Endothelial cell of umbilical vein (primary cell): ENCODE measurements around the gene SPRYD4. TPM values are rescaled to one million over a fixed set of nuclear protein-coding genes. Genes with fewer than 3 reads are reported as not detected.
A peak's percentile ranks its signal among the peaks of the same experiment; 100 is the strongest.

Source experiments
- BruUV-seq: library from RNA; stranded (reverse); fragments of 400-500 nt; replicated peaks from 2 replicates; lab custom pipeline; 2021; lab: Mats Ljungman, UMichigan
- CTCF ChIA-PET: fragments of 300-600, 350-600 bp; sonication (Branson Sonifier 250); formaldehyde crosslinking; loops from one replicate; lab custom pipeline; 2021; ENCODE audit warnings: antibody characterized with exemption, inconsistent platforms; lab: Charles Lee
- POLR2A ChIA-PET: fragments of 300-600, 350-600 bp; sonication (Branson Sonifier 250); formaldehyde crosslinking; loops from one replicate; lab custom pipeline; 2021; ENCODE audit warnings: antibody characterized with exemption, inconsistent platforms; lab: Charles Lee
- DNase-seq: peaks from one replicate; pipeline ENCODE4 v3.0.0-alpha.2; 2011; ENCODE audit warnings: low read depth, low spot score
- FAIRE-seq: peaks from 2 replicates; lab custom pipeline; 2011; peaks lifted over from hg19 to GRCh38; lab: Jason Lieb, UNC
- H2AFZ ChIP-seq: 2 replicates; pipeline ENCODE4 v1.6.0; 2012; ENCODE audit warnings: low read depth, low read length, control low read depth, inconsistent platforms
- H3K27ac ChIP-seq: 2 replicates; pipeline ENCODE4 v1.5.1; 2011; ENCODE audit warnings: low read depth, mild to moderate bottlenecking, control low read depth, low read length, moderate library complexity; ENCODE audit not compliant: insufficient read depth
- H3K27me3 ChIP-seq, 2 experiments: 2 replicates each; pipeline versions ENCODE4 v1.6.0 to v1.6.1; 2011; ENCODE audit warnings: low read length in 2 of 2, mixed read lengths in 1 of 2; ENCODE audit not compliant: control insufficient read depth in 2 of 2, insufficient read depth in 2 of 2
- H3K36me3 ChIP-seq, 2 experiments: 2 replicates in 1 of 2; 3 replicates in 1 of 2; pipeline ENCODE4 v1.5.1; 2011; ENCODE audit warnings: low read length in 2 of 2, mild to moderate bottlenecking in 1 of 2, moderate library complexity in 1 of 2; ENCODE audit not compliant: control insufficient read depth in 2 of 2, insufficient read depth in 2 of 2; ENCODE audit errors: extremely low read depth in 1 of 2
- H3K4me1 ChIP-seq: 3 replicates; pipeline ENCODE4 v1.5.1; 2011; ENCODE audit warnings: mild to moderate bottlenecking, low read length; ENCODE audit not compliant: control insufficient read depth, insufficient read depth; ENCODE audit errors: extremely low read depth
- H3K4me2 ChIP-seq: 2 replicates; pipeline ENCODE4 v1.6.1; 2011; ENCODE audit warnings: low read length, control low read depth, mixed read lengths; ENCODE audit not compliant: insufficient read depth
- H3K4me3 ChIP-seq, 3 experiments: fragments of 200-600 bp in 1 of 3; sonication (generic), shearing (Covaris generic) in 1 of 3; replicated peaks in 1 of 3; 2 replicates each; pipeline ENCODE4 v1.5.1; 2011 to 2016; ENCODE audit warnings: control low read depth in 3 of 3, low read length in 3 of 3, mild to moderate bottlenecking in 2 of 3, inconsistent platforms in 1 of 3, low read depth in 1 of 3, moderate library complexity in 1 of 3; ENCODE audit not compliant: insufficient read depth in 1 of 3
- H3K79me2 ChIP-seq: 2 replicates; pipeline ENCODE4 v1.6.0; 2012; ENCODE audit warnings: low read length, inconsistent platforms; ENCODE audit not compliant: control insufficient read depth, insufficient read depth
- H3K9ac ChIP-seq: replicated peaks from 2 replicates; pipeline ENCODE3; 2011; ENCODE audit warnings: low read length, control low read depth; ENCODE audit not compliant: insufficient read depth; ENCODE audit errors: extremely low read depth
- H3K9me1 ChIP-seq: replicated peaks from 3 replicates; pipeline ENCODE4 v1.6.0; 2011; ENCODE audit warnings: mild to moderate bottlenecking, low read length; ENCODE audit not compliant: control insufficient read depth, insufficient read depth; ENCODE audit errors: extremely low read depth
- H3K9me3 ChIP-seq: replicated peaks from 2 replicates; pipeline ENCODE4 v1.5.1; 2012; ENCODE audit warnings: low read length, inconsistent platforms; ENCODE audit not compliant: control insufficient read depth, insufficient read depth
- H4K20me1 ChIP-seq: replicated peaks from 2 replicates; pipeline ENCODE3; 2011; ENCODE audit warnings: mild to moderate bottlenecking, low read length; ENCODE audit not compliant: control insufficient read depth, insufficient read depth; ENCODE audit errors: extremely low read depth
- EZH2 ChIP-seq: IDR thresholded peaks from 2 replicates; pipeline ENCODE4 v1.6.1; 2012; ENCODE audit warnings: borderline replicate concordance, low read depth, mild to moderate bottlenecking, moderate library complexity, low read length, inconsistent platforms; ENCODE audit not compliant: severe bottlenecking
- FOS ChIP-seq: IDR thresholded peaks from 2 replicates; pipeline ENCODE4 v1.6.1; 2011; ENCODE audit warnings: mild to moderate bottlenecking, low read length, moderate library complexity, borderline replicate concordance; ENCODE audit not compliant: insufficient read depth
- GATA2 ChIP-seq: IDR thresholded peaks from 2 replicates; pipeline ENCODE4 v1.7.0; 2011; ENCODE audit warnings: low read depth, mild to moderate bottlenecking, moderate library complexity, mixed read lengths, low read length; ENCODE audit not compliant: insufficient read length, insufficient read depth
- JUN ChIP-seq: IDR thresholded peaks from 2 replicates; pipeline ENCODE4 v1.6.1; 2011; ENCODE audit warnings: borderline replicate concordance, low read depth; ENCODE audit not compliant: insufficient read length, insufficient read depth
- MYC ChIP-seq: IDR thresholded peaks from one replicate; pipeline ENCODE4 v1.6.1; 2011; ENCODE audit warnings: mild to moderate bottlenecking, low read depth, low read length
- POLR2A ChIP-seq: IDR thresholded peaks from 2 replicates; pipeline ENCODE4 v1.6.1; 2012; ENCODE audit warnings: low read depth, mild to moderate bottlenecking, control low read depth, low read length
- POLR2AphosphoS5 ChIP-seq: IDR thresholded peaks from 2 replicates; pipeline ENCODE4 v1.6.1; 2012; ENCODE audit warnings: low read depth, mild to moderate bottlenecking, control low read depth, low read length, moderate library complexity; ENCODE audit not compliant: insufficient read depth
- dilution Hi-C: fragments of 300-500 bp; cut with MboI; formaldehyde crosslinking; loops from one replicate; pipeline ENCODE4 v1.15.0; 2019; ENCODE audit warnings: low sequenced_read_pairs; ENCODE audit not compliant: extremely low pct_ligation_motif_present
- intact Hi-C: fragments of 100-400 bp; cut with micrococcal nuclease; formaldehyde crosslinking; loops from one replicate; pipeline ENCODE4 v1.10.0; 2022
- polyA plus RNA-seq, 4 experiments: library from polyadenylated mRNA; depleted of rRNA in 3 of 4; stranded (reverse) in 3 of 4; unstranded in 1 of 4; fragments of >200 nt; gene quantifications; 2 replicates each; pipeline versions ENCODE4 v1.2.1 to v1.2.3, GENCODE V29; 2011 to 2012; ENCODE audit warnings: missing spikeins in 1 of 4
- total RNA-seq: library from RNA; stranded (reverse); gene quantifications from 2 replicates; pipeline ENCODE4 v1.2.3, GENCODE V29; 2021
- TF ChIP-seq, protein P1 (sequence below), 2 donors: IDR thresholded peaks; 1 replicate in 1 of 2; 2 replicates in 1 of 2; pipeline ENCODE4 v1.5.1; 2011; ENCODE audit warnings: low read length in 2 of 2, mild to moderate bottlenecking in 2 of 2, moderate library complexity in 2 of 2, control low read depth in 1 of 2, inconsistent platforms in 1 of 2, low read depth in 1 of 2; ENCODE audit not compliant: insufficient read depth in 1 of 2; ENCODE audit errors: extremely low read depth in 1 of 2
- TF ChIP-seq, protein P2 (sequence below): IDR thresholded peaks from 2 replicates; pipeline ENCODE4 v1.6.1; 2011; ENCODE audit not compliant: insufficient read depth, insufficient read length

The SPRYD4 gene
- total and polyA plus RNA-seq, 2 donors (not counting 3 experiments of a cell fraction or from before 2014, with no cell fraction given) = 3.4 to 4.0 TPM

DNA sequence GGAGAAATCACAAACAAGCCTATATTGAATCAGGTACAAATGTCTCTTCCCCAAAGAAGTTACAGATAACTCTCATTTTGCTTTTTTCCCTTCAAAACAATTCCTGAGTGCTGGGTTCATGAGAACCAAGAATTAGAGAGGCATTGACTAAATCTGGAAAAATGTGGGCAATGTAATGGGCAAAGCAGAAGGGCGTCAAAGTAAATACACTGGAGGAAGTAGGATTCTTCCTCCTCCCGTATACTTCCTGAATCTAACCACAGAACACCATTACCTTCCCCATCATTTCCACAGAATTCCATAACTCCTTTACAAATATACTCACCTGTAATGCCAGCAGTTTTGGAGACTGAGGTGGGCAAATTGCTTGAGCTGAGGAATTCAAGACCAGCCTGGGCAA lies 50.2 kb downstream of the SPRYD4 start:
- peak; percentile 66 for FAIRE-seq
- dilution Hi-C loops (no loop called here), intact Hi-C loops (loop anchor here (1.0 kb wide), 1 partner anchor 55 kb away; no protein-coding TSS in a partner anchor)
- no TSS peak for BruUV-seq
- Histone ChIP-seq H3K79me2 (peaks cover 17% of the 10 kb centered on the region), H2AFZ (peak overlapping the region; percentile 60), H3K27ac (peak overlapping the region; percentile 65), H3K4me1 (peaks cover 38% of the 10 kb centered on the region), H3K36me3 (no peaks in the 10 kb centered on the region), H4K20me1 (no peaks in the 10 kb centered on the region), H3K4me2 (peak overlapping the region; percentile 52), H3K27me3 (no peaks in the 10 kb centered on the region), H3K4me3 (no peak overlapping the region), H3K9ac (no peak overlapping the region), H3K9me1 (no peaks in the 10 kb centered on the region), H3K9me3 (no peaks in the 10 kb centered on the region)
- peak; percentile 3 for TF ChIP-seq JUN
- TF ChIP-seq, protein P1, sequence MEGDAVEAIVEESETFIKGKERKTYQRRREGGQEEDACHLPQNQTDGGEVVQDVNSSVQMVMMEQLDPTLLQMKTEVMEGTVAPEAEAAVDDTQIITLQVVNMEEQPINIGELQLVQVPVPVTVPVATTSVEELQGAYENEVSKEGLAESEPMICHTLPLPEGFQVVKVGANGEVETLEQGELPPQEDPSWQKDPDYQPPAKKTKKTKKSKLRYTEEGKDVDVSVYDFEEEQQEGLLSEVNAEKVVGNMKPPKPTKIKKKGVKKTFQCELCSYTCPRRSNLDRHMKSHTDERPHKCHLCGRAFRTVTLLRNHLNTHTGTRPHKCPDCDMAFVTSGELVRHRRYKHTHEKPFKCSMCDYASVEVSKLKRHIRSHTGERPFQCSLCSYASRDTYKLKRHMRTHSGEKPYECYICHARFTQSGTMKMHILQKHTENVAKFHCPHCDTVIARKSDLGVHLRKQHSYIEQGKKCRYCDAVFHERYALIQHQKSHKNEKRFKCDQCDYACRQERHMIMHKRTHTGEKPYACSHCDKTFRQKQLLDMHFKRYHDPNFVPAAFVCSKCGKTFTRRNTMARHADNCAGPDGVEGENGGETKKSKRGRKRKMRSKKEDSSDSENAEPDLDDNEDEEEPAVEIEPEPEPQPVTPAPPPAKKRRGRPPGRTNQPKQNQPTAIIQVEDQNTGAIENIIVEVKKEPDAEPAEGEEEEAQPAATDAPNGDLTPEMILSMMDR (IDR thresholded peaks at IDR 0.05; ENCODE audit: extremely low read depth in 1 of 2, insufficient read depth in 1 of 2, low read depth in 1 of 2, low read length in 2 of 2) = no peak
- TF ChIP-seq POLR2AphosphoS5 = peak; percentile 48
- TF ChIP-seq FOS = peak; percentile 20
- CTCF ChIA-PET = interaction anchor here (1.1 to 8.8 kb wide), 3 partner anchors 17 to 75 kb away, joined by 3 to 124 read pairs (median 3); no protein-coding TSS in a partner anchor
- DNase-seq = peak; percentile 26
- POLR2A ChIA-PET = no interaction called here

DNA sequence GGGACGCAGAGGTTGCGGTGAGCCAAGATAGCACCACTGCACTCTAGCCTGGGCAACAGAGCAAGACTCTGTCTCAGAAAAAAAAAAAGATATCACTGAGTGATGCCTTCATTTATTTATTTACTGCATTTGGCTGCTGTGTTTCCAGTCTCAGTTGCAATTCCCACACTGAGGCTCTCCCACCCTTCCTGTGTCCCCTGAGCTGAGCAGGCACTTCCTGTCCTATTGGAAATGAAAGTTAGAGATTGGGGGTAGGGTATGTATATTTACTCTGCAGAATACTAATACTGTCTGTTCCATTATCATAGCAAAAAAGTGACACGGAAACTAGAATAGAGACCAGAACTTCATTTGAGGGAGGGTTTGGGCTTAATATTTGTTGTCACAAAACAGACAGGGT lies 51.7 kb downstream of the SPRYD4 start:
- dilution Hi-C loops = no loop called here

More for the DNA sequence above, 51.7 kb downstream of the SPRYD4 start:
- ChIA-PET POLR2A (no interaction called here), CTCF (interaction anchor here (1.3 to 1.8 kb wide), 3 partner anchors 10 to 115 kb away, joined by 5 to 7 read pairs (median 6); no protein-coding TSS in a partner anchor)
- no peaks in the 10 kb centered on the region for H4K20me1 ChIP-seq
- no peak for DNase-seq
- H2AFZ ChIP-seq = peak overlapping the region; percentile 37
- H3K9me3 ChIP-seq = no peaks in the 10 kb centered on the region
- H3K4me3 ChIP-seq = no peak overlapping the region
- intact Hi-C loops = no loop called here
- BruUV-seq = no TSS peak
- no peak overlapping the region for H3K9ac ChIP-seq
- peak overlapping the region; percentile 72 for H3K4me2 ChIP-seq
- FAIRE-seq = no peak
- H3K36me3 ChIP-seq = no peaks in the 10 kb centered on the region
- peak overlapping the region; percentile 87 for H3K27ac ChIP-seq
- peaks cover 49% of the 10 kb centered on the region for H3K4me1 ChIP-seq
- no peaks in the 10 kb centered on the region for H3K27me3 ChIP-seq
- no peaks in the 10 kb centered on the region for H3K9me1 ChIP-seq
- H3K79me2 ChIP-seq = peaks cover 32% of the 10 kb centered on the region
- TF ChIP-seq GATA2 (no peak), MYC (no peak), FOS (no peak), EZH2 (no peak), POLR2A (no peak), POLR2AphosphoS5 (no peak), JUN (no peak)
- TF ChIP-seq, protein P2, sequence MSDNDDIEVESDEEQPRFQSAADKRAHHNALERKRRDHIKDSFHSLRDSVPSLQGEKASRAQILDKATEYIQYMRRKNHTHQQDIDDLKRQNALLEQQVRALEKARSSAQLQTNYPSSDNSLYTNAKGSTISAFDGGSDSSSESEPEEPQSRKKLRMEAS = no peak
- TF ChIP-seq, protein P1 (IDR thresholded peaks at IDR 0.05; ENCODE audit: extremely low read depth in 1 of 2, insufficient read depth in 1 of 2, low read depth in 1 of 2, low read length in 2 of 2) = no peak
